ENCODE results near the gene PTRHD1.

DNA sequence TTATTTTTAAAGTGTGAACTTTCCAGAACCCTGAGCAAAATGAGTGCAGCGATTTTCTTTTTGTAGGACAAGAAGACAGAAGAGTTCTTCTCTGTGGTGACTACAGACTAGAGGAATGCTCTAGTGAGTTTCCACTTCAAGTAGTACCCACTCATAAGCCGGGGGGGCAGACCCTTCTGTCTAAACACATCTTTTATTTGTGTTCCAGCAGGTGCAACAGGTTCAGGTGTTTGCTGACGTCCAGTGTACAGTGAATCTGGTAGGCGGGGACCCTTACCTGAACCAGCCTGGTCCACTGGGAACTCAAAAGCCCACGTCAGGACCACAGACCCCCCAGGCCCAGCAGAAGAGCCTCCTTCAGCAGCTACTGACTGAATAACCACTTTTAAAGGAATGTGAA lies 25.2 kb downstream of the PTRHD1 start:
- TF ChIP-seq NFRKB (IDR thresholded peaks at IDR 0.05) (no peak), SUZ12 (IDR thresholded peaks at IDR 0.05) (no peak), LEF1 (IDR thresholded peaks at IDR 0.05; ENCODE audit: borderline replicate concordance) (no peak), FOXA1 (IDR thresholded peaks at IDR 0.05) (no peak), ZNF384 (IDR thresholded peaks at IDR 0.05) (no peak), HDGF (IDR thresholded peaks at IDR 0.05; ENCODE audit: borderline replicate concordance) (no peak), ARNT (IDR thresholded peaks at IDR 0.05) (no peak), FOXM1 (IDR thresholded peaks at IDR 0.05; ENCODE audit: borderline replicate concordance) (no peak), BHLHE40 (IDR thresholded peaks at IDR 0.05; ENCODE audit: borderline replicate concordance) (no peak), FOXK2 (IDR thresholded peaks at IDR 0.05) (no peak), SP1 (IDR thresholded peaks at IDR 0.05) (no peak), L3MBTL2 (conservative IDR thresholded peaks at IDR 0.05) (no peak), TARDBP (IDR thresholded peaks at IDR 0.05) (no peak)
- TF ChIP-seq, protein P1, sequence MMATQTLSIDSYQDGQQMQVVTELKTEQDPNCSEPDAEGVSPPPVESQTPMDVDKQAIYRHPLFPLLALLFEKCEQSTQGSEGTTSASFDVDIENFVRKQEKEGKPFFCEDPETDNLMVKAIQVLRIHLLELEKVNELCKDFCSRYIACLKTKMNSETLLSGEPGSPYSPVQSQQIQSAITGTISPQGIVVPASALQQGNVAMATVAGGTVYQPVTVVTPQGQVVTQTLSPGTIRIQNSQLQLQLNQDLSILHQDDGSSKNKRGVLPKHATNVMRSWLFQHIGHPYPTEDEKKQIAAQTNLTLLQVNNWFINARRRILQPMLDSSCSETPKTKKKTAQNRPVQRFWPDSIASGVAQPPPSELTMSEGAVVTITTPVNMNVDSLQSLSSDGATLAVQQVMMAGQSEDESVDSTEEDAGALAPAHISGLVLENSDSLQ (IDR thresholded peaks at IDR 0.05), result no peak
